ENCODE data around the gene SLF2.
A peak's percentile ranks its signal among the peaks of the same experiment; 100 is the strongest.

The SLF2 gene, protein sequence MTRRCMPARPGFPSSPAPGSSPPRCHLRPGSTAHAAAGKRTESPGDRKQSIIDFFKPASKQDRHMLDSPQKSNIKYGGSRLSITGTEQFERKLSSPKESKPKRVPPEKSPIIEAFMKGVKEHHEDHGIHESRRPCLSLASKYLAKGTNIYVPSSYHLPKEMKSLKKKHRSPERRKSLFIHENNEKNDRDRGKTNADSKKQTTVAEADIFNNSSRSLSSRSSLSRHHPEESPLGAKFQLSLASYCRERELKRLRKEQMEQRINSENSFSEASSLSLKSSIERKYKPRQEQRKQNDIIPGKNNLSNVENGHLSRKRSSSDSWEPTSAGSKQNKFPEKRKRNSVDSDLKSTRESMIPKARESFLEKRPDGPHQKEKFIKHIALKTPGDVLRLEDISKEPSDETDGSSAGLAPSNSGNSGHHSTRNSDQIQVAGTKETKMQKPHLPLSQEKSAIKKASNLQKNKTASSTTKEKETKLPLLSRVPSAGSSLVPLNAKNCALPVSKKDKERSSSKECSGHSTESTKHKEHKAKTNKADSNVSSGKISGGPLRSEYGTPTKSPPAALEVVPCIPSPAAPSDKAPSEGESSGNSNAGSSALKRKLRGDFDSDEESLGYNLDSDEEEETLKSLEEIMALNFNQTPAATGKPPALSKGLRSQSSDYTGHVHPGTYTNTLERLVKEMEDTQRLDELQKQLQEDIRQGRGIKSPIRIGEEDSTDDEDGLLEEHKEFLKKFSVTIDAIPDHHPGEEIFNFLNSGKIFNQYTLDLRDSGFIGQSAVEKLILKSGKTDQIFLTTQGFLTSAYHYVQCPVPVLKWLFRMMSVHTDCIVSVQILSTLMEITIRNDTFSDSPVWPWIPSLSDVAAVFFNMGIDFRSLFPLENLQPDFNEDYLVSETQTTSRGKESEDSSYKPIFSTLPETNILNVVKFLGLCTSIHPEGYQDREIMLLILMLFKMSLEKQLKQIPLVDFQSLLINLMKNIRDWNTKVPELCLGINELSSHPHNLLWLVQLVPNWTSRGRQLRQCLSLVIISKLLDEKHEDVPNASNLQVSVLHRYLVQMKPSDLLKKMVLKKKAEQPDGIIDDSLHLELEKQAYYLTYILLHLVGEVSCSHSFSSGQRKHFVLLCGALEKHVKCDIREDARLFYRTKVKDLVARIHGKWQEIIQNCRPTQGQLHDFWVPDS

DNA sequence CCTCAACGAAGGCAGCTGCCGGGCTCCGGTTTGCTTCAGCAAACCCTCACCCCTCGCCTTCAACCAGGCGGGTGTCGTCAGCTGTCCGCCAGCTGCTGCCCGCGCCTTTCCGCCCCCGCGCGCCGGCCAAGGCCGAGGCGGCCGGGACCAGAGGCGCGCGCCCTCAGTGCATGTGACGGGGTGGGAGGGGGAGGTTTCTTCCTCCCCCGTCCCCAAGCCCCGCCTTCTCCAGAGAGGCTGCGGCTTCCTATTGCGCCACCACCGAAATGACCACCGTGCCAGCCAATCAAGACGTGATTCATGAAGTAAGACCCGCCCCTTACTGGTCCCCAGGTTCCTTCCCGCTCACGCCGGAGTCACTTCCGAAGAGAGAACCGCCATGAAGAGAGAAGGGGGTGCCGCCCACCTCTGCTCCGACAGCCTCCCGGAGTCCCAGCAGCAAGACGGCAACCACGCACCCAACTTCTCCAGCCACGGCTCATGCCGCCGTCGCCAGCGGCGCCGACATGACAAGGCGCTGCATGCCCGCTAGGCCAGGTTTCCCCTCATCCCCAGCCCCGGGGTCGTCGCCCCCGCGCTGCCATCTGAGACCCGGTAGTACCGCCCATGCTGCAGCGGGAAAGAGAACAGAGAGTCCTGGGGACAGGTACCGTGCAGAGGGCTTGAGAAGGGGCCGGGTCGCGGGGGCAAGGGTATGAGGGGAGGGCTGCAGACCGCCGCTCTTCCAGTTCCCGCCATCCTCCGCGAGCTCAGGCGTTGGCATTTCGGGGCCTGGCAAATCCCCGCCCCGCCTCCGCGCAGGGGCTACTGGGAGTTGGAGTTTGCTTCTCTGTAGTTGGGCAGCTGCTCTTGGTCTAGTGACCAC, at the start of gene SLF2:
SLF2 (plus strand) TSS at position 359 of the 865 bp plus-strand sequence; CDS start at position 507, 148 bp downstream.
- peak within 1 kb of the TSS; percentile 80 for H3K27ac ChIP-seq
- no peak for TF ChIP-seq ZFX (IDR thresholded peaks at IDR 0.05)
- TF ChIP-seq, protein P1, sequence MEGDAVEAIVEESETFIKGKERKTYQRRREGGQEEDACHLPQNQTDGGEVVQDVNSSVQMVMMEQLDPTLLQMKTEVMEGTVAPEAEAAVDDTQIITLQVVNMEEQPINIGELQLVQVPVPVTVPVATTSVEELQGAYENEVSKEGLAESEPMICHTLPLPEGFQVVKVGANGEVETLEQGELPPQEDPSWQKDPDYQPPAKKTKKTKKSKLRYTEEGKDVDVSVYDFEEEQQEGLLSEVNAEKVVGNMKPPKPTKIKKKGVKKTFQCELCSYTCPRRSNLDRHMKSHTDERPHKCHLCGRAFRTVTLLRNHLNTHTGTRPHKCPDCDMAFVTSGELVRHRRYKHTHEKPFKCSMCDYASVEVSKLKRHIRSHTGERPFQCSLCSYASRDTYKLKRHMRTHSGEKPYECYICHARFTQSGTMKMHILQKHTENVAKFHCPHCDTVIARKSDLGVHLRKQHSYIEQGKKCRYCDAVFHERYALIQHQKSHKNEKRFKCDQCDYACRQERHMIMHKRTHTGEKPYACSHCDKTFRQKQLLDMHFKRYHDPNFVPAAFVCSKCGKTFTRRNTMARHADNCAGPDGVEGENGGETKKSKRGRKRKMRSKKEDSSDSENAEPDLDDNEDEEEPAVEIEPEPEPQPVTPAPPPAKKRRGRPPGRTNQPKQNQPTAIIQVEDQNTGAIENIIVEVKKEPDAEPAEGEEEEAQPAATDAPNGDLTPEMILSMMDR (conservative IDR thresholded peaks at IDR 0.05) = no peak

DNA sequence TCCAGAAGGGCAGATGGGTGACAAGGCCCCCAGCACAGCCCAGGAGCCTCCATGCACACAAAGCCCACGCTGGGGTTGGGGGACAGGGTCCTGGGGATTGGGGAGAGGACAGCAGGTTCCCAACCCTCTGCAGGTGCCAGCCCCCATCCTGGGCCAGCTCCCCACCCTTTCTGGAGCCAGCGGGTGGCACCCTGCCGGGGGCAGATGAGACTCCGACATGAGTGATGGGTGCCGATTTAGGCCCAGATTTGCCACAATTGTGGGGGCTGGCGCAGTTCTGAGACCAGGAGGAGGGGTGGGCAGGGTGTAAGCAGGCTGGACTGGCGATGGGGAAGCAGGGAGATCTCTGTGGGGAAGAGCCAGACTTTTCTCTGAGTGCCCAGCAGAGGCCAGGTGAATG, 49.3 kb upstream of the SLF2 start:
- H3K27ac ChIP-seq = no peak overlapping the region
- no peak for TF ChIP-seq ZFX (IDR thresholded peaks at IDR 0.05)
- TF ChIP-seq, protein P1 (conservative IDR thresholded peaks at IDR 0.05) = no peak

DNA sequence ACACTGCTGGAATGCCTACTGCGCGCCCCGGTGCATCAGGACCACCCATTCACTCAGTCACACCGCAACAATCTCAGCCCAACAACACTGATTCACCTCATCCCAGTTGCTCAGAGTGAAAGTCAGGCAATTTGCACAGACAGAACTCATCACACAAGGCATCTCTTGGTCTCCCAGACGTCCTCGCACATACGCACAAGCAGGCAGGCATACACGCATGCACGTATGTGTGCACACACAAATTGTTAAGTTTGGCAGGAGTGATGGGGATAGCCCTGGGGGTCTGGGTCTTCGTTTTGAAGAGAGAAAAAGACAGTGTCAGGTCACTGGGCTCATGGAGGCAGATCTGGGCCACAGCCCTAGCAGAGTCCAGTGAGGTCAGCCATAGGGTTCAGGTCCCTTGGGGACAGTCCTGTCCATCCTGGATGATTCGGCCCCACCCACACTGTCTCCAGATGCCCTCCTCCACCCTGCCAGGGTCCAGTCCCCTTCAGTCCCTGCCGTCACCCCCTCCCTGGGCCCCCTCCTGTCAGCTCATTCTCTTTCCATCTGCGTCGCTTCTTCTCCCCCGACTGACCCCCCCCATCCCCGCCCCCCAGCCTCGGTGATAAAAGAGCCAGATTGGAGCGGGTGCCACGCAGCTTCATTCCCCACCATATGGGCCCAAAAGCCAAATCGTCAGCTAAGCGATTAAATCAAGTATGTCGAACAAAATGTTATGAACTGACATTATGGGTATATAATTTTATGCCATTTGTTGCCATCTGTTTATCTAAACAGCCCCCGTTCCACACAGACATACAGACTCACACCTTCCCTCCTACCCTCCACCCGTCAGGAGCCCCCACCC, 48.5 kb upstream of the SLF2 start:
- H3K27ac ChIP-seq = no peak overlapping the region
- TF ChIP-seq, protein P1 (conservative IDR thresholded peaks at IDR 0.05) = no peak
- no peak for TF ChIP-seq ZFX (IDR thresholded peaks at IDR 0.05)

DNA sequence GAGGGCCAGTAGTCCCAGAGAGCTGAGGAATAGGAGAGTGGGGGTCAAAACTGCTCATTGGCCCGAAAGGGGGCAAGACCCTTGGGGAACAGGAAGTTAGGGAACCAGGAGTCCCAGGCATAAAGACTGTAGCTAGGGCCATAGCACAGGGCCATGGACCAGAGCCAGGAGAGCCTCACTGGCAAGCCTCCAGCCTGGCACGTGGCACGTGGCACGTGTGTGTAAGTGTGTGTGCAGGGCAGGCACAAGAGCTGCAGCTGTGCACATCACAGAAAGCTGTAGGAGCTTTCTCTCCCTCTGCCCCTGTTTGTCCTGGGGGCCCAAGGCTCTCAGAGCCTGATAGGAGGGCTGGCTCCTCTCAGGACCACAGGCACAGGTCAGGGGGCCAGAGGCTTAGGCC, 47.8 kb upstream of the SLF2 start:
- TF ChIP-seq, protein P1 (conservative IDR thresholded peaks at IDR 0.05) = no peak
- no peak for TF ChIP-seq ZFX (IDR thresholded peaks at IDR 0.05)
- no peak overlapping the region for H3K27ac ChIP-seq

DNA sequence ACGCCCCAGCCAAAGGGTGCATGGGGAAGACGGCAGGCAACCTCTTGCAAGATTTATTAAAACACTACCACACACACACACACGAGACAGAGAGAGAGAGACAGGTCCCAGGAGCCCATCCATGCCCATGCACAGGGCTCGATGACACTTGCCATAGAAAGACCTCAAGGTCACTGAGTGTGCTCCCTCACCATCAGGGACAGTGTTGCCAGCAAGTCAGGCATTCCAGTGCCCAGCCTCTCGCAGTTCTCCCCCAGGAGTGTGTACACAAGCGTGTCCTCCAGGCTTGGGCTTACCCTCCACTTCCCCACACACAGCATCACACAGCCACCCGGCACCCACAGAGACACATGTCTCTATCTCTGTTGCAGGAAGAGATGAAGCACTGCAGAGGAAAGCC, 46.8 kb upstream of the SLF2 start:
- TF ChIP-seq, protein P1 (conservative IDR thresholded peaks at IDR 0.05) = no peak
- no peak for TF ChIP-seq ZFX (IDR thresholded peaks at IDR 0.05)
- no peak overlapping the region for H3K27ac ChIP-seq

DNA sequence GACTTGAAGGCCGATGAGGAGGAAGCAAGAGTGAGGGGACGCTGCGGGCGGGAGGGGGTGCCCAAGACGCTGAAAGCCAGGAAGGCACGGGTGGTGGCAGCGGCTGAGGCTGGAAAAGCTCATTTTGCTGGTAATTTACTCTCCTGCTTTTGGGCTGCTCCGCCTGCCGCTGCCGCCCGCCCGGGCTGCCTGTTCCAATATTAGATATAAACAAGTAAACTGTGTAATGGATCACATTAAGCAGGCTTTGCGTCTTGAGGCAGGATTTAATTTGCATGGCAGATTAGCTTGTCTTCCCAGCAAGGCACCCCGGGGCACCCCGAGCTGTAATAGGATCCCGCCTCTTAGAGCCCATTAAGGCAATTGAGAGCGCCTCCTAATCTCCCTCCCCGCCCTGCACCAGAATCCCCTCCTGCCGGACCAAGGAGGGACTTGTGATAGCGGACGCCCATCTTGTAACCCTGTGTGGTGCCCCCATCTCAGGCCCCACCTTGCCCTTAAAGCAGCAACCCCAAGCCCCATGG, 46.1 kb upstream of the SLF2 start:
- H3K27ac ChIP-seq = no peak overlapping the region
- no peak for TF ChIP-seq ZFX (IDR thresholded peaks at IDR 0.05)
- TF ChIP-seq, protein P1 (conservative IDR thresholded peaks at IDR 0.05) = no peak

All from C4-2B (cell line).